GM18520 (cell line): ENCODE results near the gene GPX3.

Experiments
- ATAC-seq: cut with Tn5 transposase; IDR thresholded peaks from one replicate; pipeline ENCODE4 v1.9.1; 2021; ENCODE audit not compliant: unreplicated experiment

Gene GPX3

GRCh38 chr5:151012862-151013261 is 7.5 kb upstream of the GPX3 start:
- no peak for ATAC-seq

GRCh38 chr5:151014680-151015343 is 5.6 kb upstream of the GPX3 start:
- ATAC-seq, result no peak

- no peak for ATAC-seq
Observed at GRCh38 chr5:151015974-151016587, 4.3 kb upstream of the GPX3 start.

GRCh38 chr5:151016700-151017099 is 3.7 kb upstream of the GPX3 start:
- no peak for ATAC-seq

GRCh38 chr5:151017897-151018296 is 2.5 kb upstream of the GPX3 start:
- ATAC-seq, result no peak

GRCh38 chr5:151018846-151019245 is 1.5 kb upstream of the GPX3 start:
- ATAC-seq, result no peak

- no peak for ATAC-seq
Observed at GRCh38 chr5:151019331-151019730, 1.1 kb upstream of the GPX3 start.

GRCh38 chr5:151021746-151022145 is 1.4 kb downstream of the GPX3 start:
- no peak for ATAC-seq

GRCh38 chr5:151022511-151023018 is 2.2 kb downstream of the GPX3 start:
- ATAC-seq, result no peak

GRCh38 chr5:151023047-151023615 is 2.7 kb downstream of the GPX3 start:
- no peak for ATAC-seq

- ATAC-seq, result no peak
Observed at GRCh38 chr5:151023651-151024050, 3.3 kb downstream of the GPX3 start.

GRCh38 chr5:151024440-151025249 is 4.3 kb downstream of the GPX3 start:
- ATAC-seq, result no peak

GRCh38 chr5:151025250-151025606 is 4.8 kb downstream of the GPX3 start:
- ATAC-seq, result no peak

- ATAC-seq, result no peak
Observed at GRCh38 chr5:151026088-151026487, 5.7 kb downstream of the GPX3 start.

- ATAC-seq, result no peak
Observed at GRCh38 chr5:151026679-151027078, 6.3 kb downstream of the GPX3 start.

- no peak for ATAC-seq
Observed at GRCh38 chr5:151027961-151028479, 7.6 kb downstream of the GPX3 start.

GRCh38 chr5:151028717-151029116 is 8.3 kb downstream of the GPX3 start:
- ATAC-seq, result no peak

- no peak for ATAC-seq
Observed at GRCh38 chr5:151029179-151030055, 9.0 kb downstream of the GPX3 start.

- no peak for ATAC-seq
Observed at GRCh38 chr5:151030056-151030336, 9.6 kb downstream of the GPX3 start.

GRCh38 chr5:151030379-151030778 is 10.0 kb downstream of the GPX3 start:
- no peak for ATAC-seq

- no peak for ATAC-seq
Observed at GRCh38 chr5:151031554-151031953, 11.2 kb downstream of the GPX3 start.
